Type B pancreatic cell (in vitro differentiated cells): Measurements from ENCODE around the gene OR6C65. TPM values are rescaled to one million over a fixed set of nuclear protein-coding genes. Genes with fewer than 3 reads are reported as not detected.

ENCODE experiments used
- DNase-seq: peaks from one replicate; pipeline ENCODE4 v3.0.0; 2021; ENCODE audit warnings: mixed read lengths; ENCODE audit not compliant: unreplicated experiment; ENCODE audit errors: extremely low spot score
- H3K27ac Mint-ChIP-seq: 2 replicates; pipeline ENCODE4 v1.8.0; 2021; ENCODE audit warnings: mild to moderate bottlenecking, mixed read lengths
- H3K27me3 Mint-ChIP-seq: 2 replicates; pipeline ENCODE4 v1.8.0; 2021; ENCODE audit warnings: mixed read lengths
- H3K36me3 Mint-ChIP-seq: 2 replicates; pipeline ENCODE4 v1.8.0; 2021; ENCODE audit warnings: mixed read lengths
- H3K4me1 Mint-ChIP-seq: one replicate; pipeline ENCODE4 v1.8.0; 2021; ENCODE audit warnings: mixed read lengths; ENCODE audit not compliant: unreplicated experiment
- H3K4me3 Mint-ChIP-seq: 2 replicates; pipeline ENCODE4 v1.8.0; 2021; ENCODE audit warnings: mild to moderate bottlenecking, mixed read lengths
- H3K9me3 Mint-ChIP-seq: 2 replicates; pipeline ENCODE4 v1.8.0; 2021; ENCODE audit warnings: mixed read lengths
- CTCF ChIP-seq: fragments of 200-600 bp; sonication (generic); conservative IDR thresholded peaks from 2 replicates; pipeline ENCODE4 v1.5.0; 2021; ENCODE audit warnings: antibody characterized with exemption, mild to moderate bottlenecking
- total RNA-seq: library from RNA; stranded (reverse); gene quantifications from 2 replicates; pipeline ENCODE4 v1.2.1, GENCODE V29; 2021; ENCODE audit warnings: low replicate concordance

OR6C65 gene
- total RNA-seq, 1 donor from 2014 or later, result not detected

GRCh38 chr12:55445357-55445756 is 45.0 kb downstream of the OR6C65 start:
- Mint-ChIP-seq H3K4me1 (no peaks in the 10 kb centered on the region), H3K4me3 (no peak overlapping the region), H3K27ac (no peak overlapping the region), H3K36me3 (no peaks in the 10 kb centered on the region), H3K27me3 (no peaks in the 10 kb centered on the region), H3K9me3 (peaks cover 2% of the 10 kb centered on the region)
- no peak for DNase-seq
- no peak for TF ChIP-seq CTCF

GRCh38 chr12:55446326-55446725 is 46.0 kb downstream of the OR6C65 start:
- no peak overlapping the region for H3K27ac Mint-ChIP-seq

GRCh38 chr12:55448825-55449224 is 48.5 kb downstream of the OR6C65 start:
- no peaks in the 10 kb centered on the region for H3K4me1 Mint-ChIP-seq
- H3K4me3 Mint-ChIP-seq, result no peak overlapping the region
- H3K27me3 Mint-ChIP-seq, result no peaks in the 10 kb centered on the region
- no peak overlapping the region for H3K27ac Mint-ChIP-seq
- TF ChIP-seq CTCF, result no peak
- H3K9me3 Mint-ChIP-seq, result no peaks in the 10 kb centered on the region
- no peaks in the 10 kb centered on the region for H3K36me3 Mint-ChIP-seq
- DNase-seq, result no peak

More at GRCh38 chr12:55446326-55446725, 46.0 kb downstream of the OR6C65 start:
- Mint-ChIP-seq H3K4me3 (no peak overlapping the region), H3K4me1 (no peaks in the 10 kb centered on the region), H3K27me3 (no peaks in the 10 kb centered on the region), H3K36me3 (no peaks in the 10 kb centered on the region), H3K9me3 (no peaks in the 10 kb centered on the region)
- no peak for TF ChIP-seq CTCF
- no peak for DNase-seq

Other genes starting within 250 kb of the OR6C65 start
- not detected in 2 replicates for gene OR10A7, start 179.5 kb upstream of the OR6C65 start, total RNA-seq
- gene OR6C74, start 155.9 kb upstream of the OR6C65 start, total RNA-seq, result not detected in 2 replicates
- gene OR6C6, start 104.0 kb upstream of the OR6C65 start, total RNA-seq, result not detected in 2 replicates
- not detected in 2 replicates for gene OR6C1, start 86.2 kb upstream of the OR6C65 start, total RNA-seq
- not detected in 2 replicates for gene OR6C3, start 69.8 kb upstream of the OR6C65 start, total RNA-seq
- not detected in 2 replicates for gene OR6C75, start 37.6 kb upstream of the OR6C65 start, total RNA-seq
- gene OR6C76, start 25.7 kb downstream of the OR6C65 start, total RNA-seq, result not detected in 2 replicates
- not detected in 2 replicates for gene OR6C2, start 43.5 kb downstream of the OR6C65 start, total RNA-seq
- gene OR6C70, start 69.6 kb downstream of the OR6C65 start, total RNA-seq, result not detected in 2 replicates
- gene OR6C68, start 91.8 kb downstream of the OR6C65 start, total RNA-seq, result not detected in 2 replicates
- gene OR6C4, start 149.1 kb downstream of the OR6C65 start, total RNA-seq, result not detected in 2 replicates
- not detected in 2 replicates for gene OR2AP1, start 171.9 kb downstream of the OR6C65 start, total RNA-seq
- gene OR10P1, start 236.4 kb downstream of the OR6C65 start, total RNA-seq, result not detected in 2 replicates